Ovary (tissue), 3 donors: ENCODE results near the gene MCTP2.

Experiments
- EP300 ChIP-seq: sonication (generic); formaldehyde crosslinking; IDR thresholded peaks from one replicate; pipeline ENCODE4 v1.6.1; 2017; ENCODE audit warnings: antibody characterized with exemption
- POLR2A ChIP-seq: fragments of 450-650 bp; IDR thresholded peaks from one replicate; pipeline ENCODE4 v1.6.1; 2017; ENCODE audit warnings: antibody characterized with exemption, mild to moderate bottlenecking, moderate library complexity
- TF ChIP-seq, protein P1 (sequence below), 3 donors: fragments of 450-650 bp in 2 of 3; fragments of 200-600 bp in 1 of 3; IDR thresholded peaks; one replicate each; pipeline versions ENCODE4 v1.5.1 to v1.8.0; 2016 to 2022; ENCODE audit warnings: antibody characterized with exemption in 3 of 3, mild to moderate bottlenecking in 1 of 3
- donor health status: DM: no; HTN: no; CAD: no.

DNA sequence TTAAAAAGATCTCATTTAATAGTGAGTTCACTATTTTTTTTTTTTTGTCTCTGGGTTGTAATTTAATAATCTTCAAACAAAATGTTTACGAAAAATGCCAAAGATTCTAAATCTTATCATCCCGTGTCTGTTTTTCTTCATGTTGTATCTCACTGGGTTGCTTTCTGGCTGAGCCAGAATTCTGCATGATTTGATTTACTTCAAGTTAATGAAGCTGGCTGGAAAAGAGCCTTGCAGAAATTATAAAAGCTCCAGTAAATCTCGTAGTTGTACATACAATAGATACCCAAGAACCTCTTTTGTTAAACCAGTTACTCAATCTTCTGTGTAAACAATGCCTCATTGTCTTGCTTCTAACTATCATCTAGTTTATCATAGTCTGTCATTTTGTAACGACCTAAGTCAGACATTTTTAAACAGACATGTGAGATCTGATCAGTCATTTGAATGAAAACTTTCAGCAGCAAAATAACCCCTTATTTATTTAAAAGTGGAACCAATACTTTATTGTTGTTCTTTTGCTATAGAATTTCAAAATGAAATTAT is 249.0 kb downstream of the MCTP2 start:
- TF ChIP-seq, protein P1, sequence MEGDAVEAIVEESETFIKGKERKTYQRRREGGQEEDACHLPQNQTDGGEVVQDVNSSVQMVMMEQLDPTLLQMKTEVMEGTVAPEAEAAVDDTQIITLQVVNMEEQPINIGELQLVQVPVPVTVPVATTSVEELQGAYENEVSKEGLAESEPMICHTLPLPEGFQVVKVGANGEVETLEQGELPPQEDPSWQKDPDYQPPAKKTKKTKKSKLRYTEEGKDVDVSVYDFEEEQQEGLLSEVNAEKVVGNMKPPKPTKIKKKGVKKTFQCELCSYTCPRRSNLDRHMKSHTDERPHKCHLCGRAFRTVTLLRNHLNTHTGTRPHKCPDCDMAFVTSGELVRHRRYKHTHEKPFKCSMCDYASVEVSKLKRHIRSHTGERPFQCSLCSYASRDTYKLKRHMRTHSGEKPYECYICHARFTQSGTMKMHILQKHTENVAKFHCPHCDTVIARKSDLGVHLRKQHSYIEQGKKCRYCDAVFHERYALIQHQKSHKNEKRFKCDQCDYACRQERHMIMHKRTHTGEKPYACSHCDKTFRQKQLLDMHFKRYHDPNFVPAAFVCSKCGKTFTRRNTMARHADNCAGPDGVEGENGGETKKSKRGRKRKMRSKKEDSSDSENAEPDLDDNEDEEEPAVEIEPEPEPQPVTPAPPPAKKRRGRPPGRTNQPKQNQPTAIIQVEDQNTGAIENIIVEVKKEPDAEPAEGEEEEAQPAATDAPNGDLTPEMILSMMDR (IDR thresholded peaks at IDR 0.05), result no peak
- TF ChIP-seq POLR2A (no peak), EP300 (no peak)
